ENCODE measurements around the gene LLGL2. TPM values are rescaled to one million over a fixed set of nuclear protein-coding genes. Genes with fewer than 3 reads are reported as not detected.
"Not testable (repeated sequence)": the region's sequence is repeated elsewhere in the genome, so short reads cannot be mapped to it uniquely, and the experiment has no call there.

Gene LLGL2
- 1 to 10 TPM; 4.1 to 8.5 TPM for total RNA-seq

GRCh38 chr17:75524970-75525805 is at the start of gene LLGL2:
Gene LLGL2 (plus strand): TSS chr17:75525697. CDS start chr17:75543427, 17,730 bp downstream.
- H3K4me3 ChIP-seq: peak within 1 kb of the TSS; percentile 51 to 74
- H3K9me3 ChIP-seq: no peaks in the 10 kb centered on the region
- no peaks in the 10 kb centered on the region for H3K27me3 ChIP-seq
- H3K27ac ChIP-seq: peak within 1 kb of the TSS; percentile 55 to 70
- H3K36me3 ChIP-seq: peaks cover 5% of the 10 kb centered on the region
- peaks cover 0 to 18% of the 10 kb centered on the region in 2 donors for H3K4me1 ChIP-seq
- peak; percentile 20 to 69 for TF ChIP-seq CTCF (IDR thresholded peaks at IDR 0.05)
- no peak for DNase-seq (ENCODE audit: low spot score)

GRCh38 chr17:75475851-75476250 is 49.6 kb upstream of the LLGL2 start:
- Histone ChIP-seq H3K36me3 (peaks cover 9% of the 10 kb centered on the region), H3K4me1 (peaks cover 0 to 44% of the 10 kb centered on the region in 2 donors), H3K27ac (peak overlapping the region; percentile 66 to 78), H3K4me3 (no peak overlapping the region), H3K9me3 (no peaks in the 10 kb centered on the region), H3K27me3 (no peaks in the 10 kb centered on the region)
- TF ChIP-seq CTCF (IDR thresholded peaks at IDR 0.05): no peak
- DNase-seq (ENCODE audit: low spot score): no peak

- H3K4me1 ChIP-seq: peaks cover 0 to 47% of the 10 kb centered on the region in 2 donors
- H3K27ac ChIP-seq: peak overlapping the region; percentile 66 to 78
- H3K4me3 ChIP-seq: peak overlapping the region in 1 of 2 donors; percentile 8
- H3K9me3 ChIP-seq: no peaks in the 10 kb centered on the region
- H3K27me3 ChIP-seq: no peaks in the 10 kb centered on the region
- peaks cover 9% of the 10 kb centered on the region for H3K36me3 ChIP-seq
- no peak for DNase-seq (ENCODE audit: low spot score)
- no peak for TF ChIP-seq CTCF (IDR thresholded peaks at IDR 0.05)
Measured at GRCh38 chr17:75476271-75476671, 49.2 kb upstream of the LLGL2 start.

- Histone ChIP-seq H3K9me3 (no peaks in the 10 kb centered on the region), H3K4me1 (peaks cover 0 to 54% of the 10 kb centered on the region in 2 donors), H3K27me3 (no peaks in the 10 kb centered on the region), H3K4me3 (peak overlapping the region in 1 of 2 donors; percentile 8), H3K27ac (peak overlapping the region; percentile 66 to 78), H3K36me3 (peaks cover 6% of the 10 kb centered on the region)
- TF ChIP-seq CTCF (IDR thresholded peaks at IDR 0.05): no peak
- no peak for DNase-seq (ENCODE audit: low spot score)
Measured at GRCh38 chr17:75476752-75477489, 48.6 kb upstream of the LLGL2 start.

GRCh38 chr17:75477490-75477862 is 48.0 kb upstream of the LLGL2 start:
- H3K36me3 ChIP-seq; H3K27me3 ChIP-seq; H3K4me3 ChIP-seq; H3K9me3 ChIP-seq; DNase-seq (ENCODE audit: low spot score): not testable (repeated sequence)
- Histone ChIP-seq H3K27ac (peak overlapping the region; percentile 66 to 78), H3K4me1 (peaks cover 0 to 57% of the 10 kb centered on the region in 2 donors)

- TF ChIP-seq CTCF (IDR thresholded peaks at IDR 0.05): no peak
- no peaks in the 10 kb centered on the region for H3K9me3 ChIP-seq
- H3K36me3 ChIP-seq: no peaks in the 10 kb centered on the region
Measured at GRCh38 chr17:75478508-75478907, 47.0 kb upstream of the LLGL2 start.

More at GRCh38 chr17:75478508-75478907, 47.0 kb upstream of the LLGL2 start:
- Histone ChIP-seq H3K4me3 (no peak overlapping the region), H3K4me1 (peaks cover 0 to 58% of the 10 kb centered on the region in 2 donors), H3K27ac (no peak overlapping the region), H3K27me3 (no peaks in the 10 kb centered on the region)
- no peak for DNase-seq (ENCODE audit: low spot score)

Measured in right atrium auricular region (tissue), 2 donors.